ENCODE results near the gene PLA2G4E. TPM values are rescaled to one million over a fixed set of nuclear protein-coding genes. Genes with fewer than 3 reads are reported as not detected.
A peak's percentile ranks its signal among the peaks of the same experiment; 100 is the strongest.

PLA2G4E gene
- total RNA-seq, 1 donor from 2014 or later, result 8.8 TPM

DNA sequence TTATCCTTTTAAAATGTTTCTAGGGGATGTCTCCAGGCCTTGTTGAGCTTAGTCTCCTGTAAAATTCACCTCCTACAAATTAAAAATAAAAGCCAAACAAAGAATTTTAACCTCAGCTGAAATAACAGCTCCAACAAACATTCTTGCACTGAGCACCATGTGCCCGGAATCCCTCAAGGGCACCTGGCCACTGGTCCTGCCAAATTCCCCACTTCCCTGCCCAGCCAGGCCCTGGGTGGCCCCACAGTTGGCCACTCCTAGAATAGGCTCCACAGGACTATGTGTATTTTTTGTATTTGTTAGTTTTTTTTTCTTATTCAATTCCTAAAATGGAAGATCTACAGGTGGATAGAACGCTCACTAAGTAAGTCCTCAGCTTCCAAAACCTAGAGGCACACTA is 33.1 kb upstream of the PLA2G4E start:
- Histone ChIP-seq H3K27ac (no peak overlapping the region), H3K27me3 (no peaks in the 10 kb centered on the region), H3K4me3 (no peak overlapping the region), H3K36me3 (no peaks in the 10 kb centered on the region), H3K4me1 (peaks cover 10% of the 10 kb centered on the region), H3K9me3 (no peaks in the 10 kb centered on the region)
- intact Hi-C loops (cut with DNase I), result loop anchor here (5.0 kb wide), 1 partner anchor 62 kb away; no protein-coding TSS in a partner anchor
- peak in 1 of 2 donors; percentile 18 for DNase-seq (ENCODE audit: extremely low spot score in 2 of 2)
- TF ChIP-seq, protein P1, sequence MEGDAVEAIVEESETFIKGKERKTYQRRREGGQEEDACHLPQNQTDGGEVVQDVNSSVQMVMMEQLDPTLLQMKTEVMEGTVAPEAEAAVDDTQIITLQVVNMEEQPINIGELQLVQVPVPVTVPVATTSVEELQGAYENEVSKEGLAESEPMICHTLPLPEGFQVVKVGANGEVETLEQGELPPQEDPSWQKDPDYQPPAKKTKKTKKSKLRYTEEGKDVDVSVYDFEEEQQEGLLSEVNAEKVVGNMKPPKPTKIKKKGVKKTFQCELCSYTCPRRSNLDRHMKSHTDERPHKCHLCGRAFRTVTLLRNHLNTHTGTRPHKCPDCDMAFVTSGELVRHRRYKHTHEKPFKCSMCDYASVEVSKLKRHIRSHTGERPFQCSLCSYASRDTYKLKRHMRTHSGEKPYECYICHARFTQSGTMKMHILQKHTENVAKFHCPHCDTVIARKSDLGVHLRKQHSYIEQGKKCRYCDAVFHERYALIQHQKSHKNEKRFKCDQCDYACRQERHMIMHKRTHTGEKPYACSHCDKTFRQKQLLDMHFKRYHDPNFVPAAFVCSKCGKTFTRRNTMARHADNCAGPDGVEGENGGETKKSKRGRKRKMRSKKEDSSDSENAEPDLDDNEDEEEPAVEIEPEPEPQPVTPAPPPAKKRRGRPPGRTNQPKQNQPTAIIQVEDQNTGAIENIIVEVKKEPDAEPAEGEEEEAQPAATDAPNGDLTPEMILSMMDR (IDR thresholded peaks at IDR 0.05), result no peak
- TF ChIP-seq POLR2AphosphoS5 (IDR thresholded peaks at IDR 0.05; ENCODE audit: insufficient read depth in 1 of 2, low read depth in 1 of 2) (no peak), POLR2A (IDR thresholded peaks at IDR 0.05) (no peak)

DNA sequence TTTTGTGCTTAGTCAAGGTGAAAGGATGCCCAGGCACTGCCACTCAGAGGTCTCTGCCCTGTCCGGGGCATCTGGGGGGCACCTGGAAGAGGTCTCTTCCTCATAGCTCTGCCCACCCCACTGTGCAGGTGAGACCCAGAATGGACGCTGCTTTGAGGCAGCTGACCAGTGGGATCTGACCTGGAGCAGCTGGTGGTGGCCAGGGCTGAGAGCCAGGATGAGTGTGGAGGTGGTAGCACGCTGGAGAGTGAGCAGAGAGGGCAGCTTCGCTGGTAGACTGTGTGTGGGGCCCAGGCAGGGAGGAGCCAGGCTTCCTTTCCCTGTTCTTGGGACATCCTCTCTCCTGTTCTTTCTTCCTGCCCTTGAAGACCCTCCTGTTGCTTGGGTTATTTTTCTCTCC is 32.2 kb upstream of the PLA2G4E start:
- Histone ChIP-seq H3K4me1 (peaks cover 10% of the 10 kb centered on the region), H3K27ac (no peak overlapping the region), H3K27me3 (no peaks in the 10 kb centered on the region), H3K36me3 (no peaks in the 10 kb centered on the region), H3K9me3 (no peaks in the 10 kb centered on the region), H3K4me3 (no peak overlapping the region)
- intact Hi-C loops (cut with DNase I), result loop anchor here (5.0 kb wide), 1 partner anchor 61 kb away; no protein-coding TSS in a partner anchor
- TF ChIP-seq POLR2AphosphoS5 (IDR thresholded peaks at IDR 0.05; ENCODE audit: insufficient read depth in 1 of 2, low read depth in 1 of 2) (no peak), POLR2A (IDR thresholded peaks at IDR 0.05) (no peak)
- TF ChIP-seq, protein P1 (IDR thresholded peaks at IDR 0.05), result no peak
- DNase-seq (ENCODE audit: extremely low spot score in 2 of 2), result peak in 1 of 2 donors; percentile 77

DNA sequence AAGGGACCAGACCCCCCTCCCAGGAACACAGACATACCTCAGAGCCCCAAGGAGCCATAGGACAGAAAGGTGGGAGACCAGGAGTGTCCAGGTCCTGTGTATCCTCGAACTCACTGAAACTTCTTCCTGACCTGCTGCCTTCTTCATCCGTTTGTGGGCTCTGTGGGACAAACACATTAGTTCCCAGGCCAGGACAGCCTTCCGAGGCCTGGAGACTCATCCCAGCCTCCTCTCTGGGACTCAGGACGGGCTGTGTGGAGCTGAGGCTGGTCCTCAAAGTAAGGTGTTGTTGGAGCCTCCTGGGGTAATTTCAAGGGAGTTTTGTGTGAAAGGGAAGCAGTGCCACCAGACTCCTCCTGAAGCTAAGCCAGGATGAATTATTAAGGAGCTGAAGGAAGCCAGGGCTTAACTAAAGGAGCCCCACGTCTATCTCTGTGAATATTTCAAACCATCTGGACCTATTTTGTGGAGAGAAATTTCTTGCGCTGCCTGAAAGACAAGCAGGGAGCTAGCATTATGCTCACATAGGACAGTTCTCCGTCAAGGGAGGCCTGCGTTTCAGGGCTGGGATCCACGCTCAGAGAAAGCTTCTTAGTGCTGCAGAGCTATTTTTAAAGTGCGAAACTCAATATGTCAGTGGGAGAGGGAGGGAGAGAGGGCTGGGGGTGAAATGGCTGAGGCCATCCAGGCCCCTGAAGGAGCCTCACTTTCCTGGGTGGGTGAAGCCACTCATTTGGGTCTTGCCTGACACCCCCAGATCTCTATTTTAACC is 29.8 kb upstream of the PLA2G4E start:
- H3K9me3 ChIP-seq, result no peaks in the 10 kb centered on the region
- no peak overlapping the region for H3K4me3 ChIP-seq
- intact Hi-C loops (cut with DNase I), result loop anchor here (5.0 kb wide), 1 partner anchor 58 kb away; no protein-coding TSS in a partner anchor
- peak in 1 of 2 donors; percentile 62 for DNase-seq (ENCODE audit: extremely low spot score in 2 of 2)
- TF ChIP-seq POLR2A (IDR thresholded peaks at IDR 0.05) (no peak), POLR2AphosphoS5 (IDR thresholded peaks at IDR 0.05; ENCODE audit: insufficient read depth in 1 of 2, low read depth in 1 of 2) (no peak)
- TF ChIP-seq, protein P1 (IDR thresholded peaks at IDR 0.05), result no peak
- no peak overlapping the region for H3K27ac ChIP-seq
- H3K27me3 ChIP-seq, result no peaks in the 10 kb centered on the region
- H3K4me1 ChIP-seq, result no peaks in the 10 kb centered on the region
- no peaks in the 10 kb centered on the region for H3K36me3 ChIP-seq

DNA sequence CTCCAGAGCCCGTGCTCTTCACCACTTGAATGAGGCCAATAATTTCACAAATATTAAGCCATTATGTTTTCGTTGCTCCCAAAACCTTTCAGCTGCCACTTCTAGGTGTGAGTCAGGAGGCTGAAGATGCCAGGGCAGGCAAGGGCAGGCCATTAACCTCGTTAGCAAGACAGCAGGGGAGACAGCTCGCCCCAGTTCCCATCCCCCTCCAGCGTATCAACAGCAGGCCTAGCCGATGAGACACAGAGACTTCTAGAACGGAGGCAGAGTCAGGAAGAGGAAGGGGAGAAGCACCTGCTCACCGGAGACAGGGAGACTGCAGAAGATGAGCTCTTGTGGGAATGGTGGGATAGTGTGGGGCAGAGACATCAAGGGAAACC is 28.0 kb upstream of the PLA2G4E start:
- Histone ChIP-seq H3K4me3 (no peak overlapping the region), H3K27me3 (no peaks in the 10 kb centered on the region), H3K27ac (no peak overlapping the region), H3K36me3 (no peaks in the 10 kb centered on the region), H3K4me1 (no peaks in the 10 kb centered on the region), H3K9me3 (no peaks in the 10 kb centered on the region)
- intact Hi-C loops (cut with DNase I), result no loop called here
- DNase-seq (ENCODE audit: extremely low spot score in 2 of 2), result no peak
- no peak for TF ChIP-seq POLR2A (IDR thresholded peaks at IDR 0.05)
- TF ChIP-seq, protein P1 (IDR thresholded peaks at IDR 0.05), result no peak
- no peak for TF ChIP-seq POLR2AphosphoS5 (IDR thresholded peaks at IDR 0.05; ENCODE audit: insufficient read depth in 1 of 2, low read depth in 1 of 2)
